ENCODE results near the gene OBP2A. TPM values are rescaled to one million over a fixed set of nuclear protein-coding genes. Genes with fewer than 3 reads are reported as not detected.

The OBP2A gene
- total RNA-seq, 6 donors from 2014 or later: not detected

- H3K9me3 ChIP-seq: no peaks in the 10 kb centered on the region
- H3K4me1 ChIP-seq: peaks cover 0 to 3% (median 0%) of the 10 kb centered on the region in 4 donors
- H3K36me3 ChIP-seq: no peaks in the 10 kb centered on the region
- TF ChIP-seq POLR2AphosphoS5 (IDR thresholded peaks at IDR 0.05) (no peak), POLR2A (IDR thresholded peaks at IDR 0.05) (no peak), EP300 (IDR thresholded peaks at IDR 0.05) (no peak)
- TF ChIP-seq, protein P1, sequence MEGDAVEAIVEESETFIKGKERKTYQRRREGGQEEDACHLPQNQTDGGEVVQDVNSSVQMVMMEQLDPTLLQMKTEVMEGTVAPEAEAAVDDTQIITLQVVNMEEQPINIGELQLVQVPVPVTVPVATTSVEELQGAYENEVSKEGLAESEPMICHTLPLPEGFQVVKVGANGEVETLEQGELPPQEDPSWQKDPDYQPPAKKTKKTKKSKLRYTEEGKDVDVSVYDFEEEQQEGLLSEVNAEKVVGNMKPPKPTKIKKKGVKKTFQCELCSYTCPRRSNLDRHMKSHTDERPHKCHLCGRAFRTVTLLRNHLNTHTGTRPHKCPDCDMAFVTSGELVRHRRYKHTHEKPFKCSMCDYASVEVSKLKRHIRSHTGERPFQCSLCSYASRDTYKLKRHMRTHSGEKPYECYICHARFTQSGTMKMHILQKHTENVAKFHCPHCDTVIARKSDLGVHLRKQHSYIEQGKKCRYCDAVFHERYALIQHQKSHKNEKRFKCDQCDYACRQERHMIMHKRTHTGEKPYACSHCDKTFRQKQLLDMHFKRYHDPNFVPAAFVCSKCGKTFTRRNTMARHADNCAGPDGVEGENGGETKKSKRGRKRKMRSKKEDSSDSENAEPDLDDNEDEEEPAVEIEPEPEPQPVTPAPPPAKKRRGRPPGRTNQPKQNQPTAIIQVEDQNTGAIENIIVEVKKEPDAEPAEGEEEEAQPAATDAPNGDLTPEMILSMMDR (IDR thresholded peaks at IDR 0.05): no peak
- whole genome bisulfite sequencing, 2 donors: 38 to 76% methylated on average over 3 to 5 of the region's 5 CpGs
- H3K27ac ChIP-seq: no peak overlapping the region
- no peaks in the 10 kb centered on the region for H3K27me3 ChIP-seq
- ATAC-seq (ENCODE audit: low FRiP score in 2 of 2) (no peak), DNase-seq (no peak)
- H3K4me3 ChIP-seq: no peak overlapping the region
Observed at GRCh38 chr9:135584371-135584770, 38.4 kb downstream of the OBP2A start.

- Histone ChIP-seq H3K4me3 (no peak overlapping the region), H3K27ac (no peak overlapping the region), H3K27me3 (no peaks in the 10 kb centered on the region), H3K36me3 (no peaks in the 10 kb centered on the region), H3K9me3 (no peaks in the 10 kb centered on the region), H3K4me1 (peaks cover 0 to 3% (median 0%) of the 10 kb centered on the region in 4 donors)
- 68 to 71% methylated on average over 14 to 16 of the region's 16 CpGs for WGBS, 2 donors
- no peak for DNase-seq
- no peak for ATAC-seq (ENCODE audit: low FRiP score in 2 of 2)
- TF ChIP-seq, protein P1 (IDR thresholded peaks at IDR 0.05): no peak
Observed at GRCh38 chr9:135584934-135585333, 39.0 kb downstream of the OBP2A start.

DNA sequence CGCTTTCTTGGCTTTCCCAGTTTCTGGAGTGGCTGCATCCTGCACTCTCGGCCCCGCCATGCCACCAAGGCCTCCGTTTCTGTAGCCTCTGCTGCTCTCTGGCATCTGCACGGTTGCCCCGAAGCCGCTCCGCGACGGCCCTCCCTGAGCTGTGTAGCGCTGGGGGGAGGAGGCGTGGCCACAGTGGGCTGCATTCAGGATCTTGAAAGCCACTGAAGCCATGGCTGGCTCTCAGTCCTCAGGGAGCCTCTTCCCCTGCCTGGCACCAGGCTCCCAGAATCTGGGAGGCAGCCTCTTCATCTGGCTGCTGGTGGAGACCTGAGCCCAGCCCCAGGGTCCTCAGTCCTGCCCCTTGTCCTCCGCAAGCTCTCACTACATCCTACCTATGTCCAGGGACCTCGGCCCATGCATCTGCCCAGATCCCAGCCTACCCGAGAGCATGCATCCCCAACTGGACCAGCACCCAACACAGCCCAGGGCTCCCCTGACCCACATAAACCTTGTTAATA is 40.7 kb downstream of the OBP2A start:
- Histone ChIP-seq H3K4me3 (no peak overlapping the region), H3K36me3 (no peaks in the 10 kb centered on the region), H3K4me1 (peaks cover 0 to 3% (median 0%) of the 10 kb centered on the region in 4 donors), H3K27me3 (no peaks in the 10 kb centered on the region), H3K27ac (no peak overlapping the region), H3K9me3 (no peaks in the 10 kb centered on the region)
- ATAC-seq (ENCODE audit: low FRiP score in 2 of 2) (no peak), DNase-seq (no peak)
- 71 to 80% methylated on average over 12 to 15 of the region's 15 CpGs for WGBS, 2 donors
- TF ChIP-seq EP300 (IDR thresholded peaks at IDR 0.05): no peak
- TF ChIP-seq POLR2A (IDR thresholded peaks at IDR 0.05): no peak
- no peak for TF ChIP-seq POLR2AphosphoS5 (IDR thresholded peaks at IDR 0.05)

DNA sequence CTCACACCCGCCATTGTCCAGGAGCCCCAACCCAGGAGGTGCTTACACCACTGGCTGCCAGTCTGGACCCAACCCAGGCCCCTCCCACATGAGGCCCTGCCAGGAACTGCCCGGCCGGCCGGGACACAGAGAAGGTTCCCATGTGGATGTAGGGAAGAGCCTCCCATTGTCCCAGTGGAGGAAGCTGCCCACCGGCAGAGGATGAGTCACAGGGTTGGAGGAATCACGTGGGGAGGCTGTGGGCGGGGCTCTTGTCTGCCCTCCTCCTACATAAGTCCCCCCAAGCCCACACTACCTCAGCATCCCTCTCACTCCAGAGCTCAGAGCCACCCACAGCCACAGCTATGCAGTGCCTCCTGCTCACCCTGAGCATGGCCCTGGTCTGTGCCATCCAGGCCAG is 41.7 kb downstream of the OBP2A start:
- no peaks in the 10 kb centered on the region for H3K36me3 ChIP-seq
- ATAC-seq (ENCODE audit: low FRiP score in 2 of 2): no peak
- 40% methylated on average over 6 of the region's 7 CpGs; no CpG with 5 or more reads in 1 of the 2 donors for WGBS, 2 donors
- DNase-seq: no peak
- no peaks in the 10 kb centered on the region for H3K9me3 ChIP-seq
- TF ChIP-seq EP300 (IDR thresholded peaks at IDR 0.05) (no peak), POLR2A (IDR thresholded peaks at IDR 0.05) (no peak), POLR2AphosphoS5 (IDR thresholded peaks at IDR 0.05) (no peak)
- TF ChIP-seq, protein P1 (IDR thresholded peaks at IDR 0.05): no peak
- H3K4me3 ChIP-seq: no peak overlapping the region
- peaks cover 0 to 3% (median 0%) of the 10 kb centered on the region in 4 donors for H3K4me1 ChIP-seq
- no peaks in the 10 kb centered on the region for H3K27me3 ChIP-seq
- no peak overlapping the region for H3K27ac ChIP-seq

GRCh38 chr9:135588371-135588770 is 42.4 kb downstream of the OBP2A start:
- Histone ChIP-seq H3K4me3 (no peak overlapping the region), H3K9me3 (no peaks in the 10 kb centered on the region), H3K27ac (no peak overlapping the region), H3K36me3 (no peaks in the 10 kb centered on the region), H3K4me1 (peaks cover 0 to 3% (median 0%) of the 10 kb centered on the region in 4 donors), H3K27me3 (no peaks in the 10 kb centered on the region)
- DNase-seq (no peak), ATAC-seq (ENCODE audit: low FRiP score in 2 of 2) (no peak)
- WGBS, 2 donors: 86 to 97% methylated on average over 4 to 5 of the region's 9 CpGs
- TF ChIP-seq POLR2A (IDR thresholded peaks at IDR 0.05) (no peak), EP300 (IDR thresholded peaks at IDR 0.05) (no peak), POLR2AphosphoS5 (IDR thresholded peaks at IDR 0.05) (no peak)
- TF ChIP-seq, protein P1 (IDR thresholded peaks at IDR 0.05): no peak
